GM12878 (cell line): Measurements from ENCODE around the gene IFNAR2. TPM values are rescaled to one million over a fixed set of nuclear protein-coding genes. Genes with fewer than 3 reads are reported as not detected.

Source experiments
- ATAC-seq: fragments of 200-7000 bp; cut with Tn5 transposase; 3 replicates; pipeline ENCODE4 v1.9.1; 2020; ENCODE audit warnings: mild to moderate bottlenecking, moderate library complexity
- BruUV-seq: library from RNA; stranded (reverse); fragments of 400-500 nt; replicated peaks from 2 replicates; lab custom pipeline; 2021; lab: Mats Ljungman, UMichigan
- CTCF ChIA-PET: fragments of 300-600 bp; sonication (Branson Sonifier 250); formaldehyde crosslinking; extraction: SDS; loops from one replicate; lab custom pipeline; 2021; ENCODE audit warnings: inconsistent platforms; lab: Yijun Ruan, JAX
- POLR2A ChIA-PET: fragments of 350-600 bp; formaldehyde crosslinking; extraction: SDS; loops from one replicate; lab custom pipeline; 2021; ENCODE audit warnings: inconsistent platforms; lab: Charles Lee
- RAD21 ChIA-PET: fragments of 300-600 bp; sonication (Branson Sonifier 250); formaldehyde crosslinking; loops from one replicate; lab custom pipeline; 2023; ENCODE audit warnings: antibody characterized with exemption; ENCODE audit not compliant: unreplicated experiment; lab: Charles Lee
- SMC1A ChIA-PET: fragments of 300-600 bp; sonication (Branson Sonifier 250); formaldehyde crosslinking; loops from one replicate; lab custom pipeline; 2023; ENCODE audit not compliant: unreplicated experiment, uncharacterized antibody; lab: Charles Lee
- DNase-seq: peaks from one replicate; pipeline ENCODE4 v3.0.0-alpha.2; 2011; ENCODE audit warnings: low read depth, low spot score
- FAIRE-seq: peaks from 3 replicates; lab custom pipeline; 2011; peaks lifted over from hg19 to GRCh38; lab: Jason Lieb, UNC
- H2AFZ ChIP-seq: 2 replicates; pipeline ENCODE4 v1.6.0; 2011; ENCODE audit warnings: low read depth, low read length, control low read depth; ENCODE audit not compliant: control insufficient read depth
- H3K27ac ChIP-seq: 2 replicates; pipeline ENCODE4 v1.5.1; 2011; ENCODE audit warnings: control low read depth; ENCODE audit not compliant: control insufficient read depth, insufficient read depth
- H3K27me3 ChIP-seq, 2 experiments: replicated peaks in 1 of 2; 2 replicates each; pipeline versions ENCODE4 v1.6.0 to v1.6.1; 2011; ENCODE audit warnings: low read length in 1 of 2; ENCODE audit not compliant: control insufficient read depth in 2 of 2, insufficient read depth in 2 of 2
- H3K36me3 ChIP-seq, 2 experiments: 2 replicates each; pipeline ENCODE4 v1.5.1; 2011; ENCODE audit warnings: low read length in 1 of 2; ENCODE audit not compliant: control insufficient read depth in 2 of 2, insufficient read depth in 2 of 2
- H3K4me1 ChIP-seq: 2 replicates; pipeline ENCODE4 v1.6.1; 2011; ENCODE audit warnings: mild to moderate bottlenecking, low read length, moderate library complexity, mixed read lengths; ENCODE audit not compliant: control insufficient read depth, insufficient read depth
- H3K4me2 ChIP-seq: 2 replicates; pipeline ENCODE4 v1.6.0; 2011; ENCODE audit warnings: control low read depth; ENCODE audit not compliant: control insufficient read depth, insufficient read depth
- H3K4me3 ChIP-seq: fragments of 200-600 bp; sonication (generic); 2 replicates; pipeline ENCODE4 v1.5.1; 2016
- H3K79me2 ChIP-seq: 2 replicates; pipeline ENCODE4 v1.6.0; 2011; ENCODE audit warnings: low read length; ENCODE audit not compliant: control insufficient read depth, insufficient read depth
- H3K9ac ChIP-seq: 2 replicates; pipeline ENCODE4 v1.8.0; 2011; ENCODE audit warnings: low read length, control low read depth, mixed read lengths; ENCODE audit not compliant: control insufficient read depth, insufficient read depth
- H3K9me3 ChIP-seq: replicated peaks from 3 replicates; pipeline ENCODE4 v1.5.1; 2011; ENCODE audit warnings: mild to moderate bottlenecking, low read length; ENCODE audit not compliant: control insufficient read depth, insufficient read depth
- H4K20me1 ChIP-seq: 2 replicates; pipeline ENCODE4 v1.6.0; 2011; ENCODE audit not compliant: control insufficient read depth, insufficient read depth
- CBFB ChIP-seq: IDR thresholded peaks from 2 replicates; pipeline ENCODE4 v1.6.1; 2016; ENCODE audit warnings: antibody characterized with exemption, low read depth
- IKZF2 ChIP-seq, 2 experiments: fragments of 450-650 bp; IDR thresholded peaks; 2 replicates each; pipeline ENCODE4 v1.6.1; 2017; ENCODE audit warnings: mild to moderate bottlenecking in 2 of 2, moderate library complexity in 2 of 2
- PRDM15 ChIP-seq: fragments of 450-650 bp; formaldehyde crosslinking; IDR thresholded peaks from 2 replicates; pipeline ENCODE4 v1.4.0; 2020; ENCODE audit warnings: mild to moderate bottlenecking, moderate library complexity
- SMARCA5 ChIP-seq: fragments of 450-650 bp; IDR thresholded peaks from 2 replicates; pipeline ENCODE4 v1.6.1; 2017; ENCODE audit warnings: mild to moderate bottlenecking
- TAF1 ChIP-seq: IDR thresholded peaks from 2 replicates; pipeline ENCODE4 v1.6.1; 2011; ENCODE audit warnings: mild to moderate bottlenecking, low read depth, low read length, borderline replicate concordance
- USF1 ChIP-seq: IDR thresholded peaks from 2 replicates; pipeline ENCODE4 v1.6.1; 2011; ENCODE audit warnings: borderline replicate concordance, low read depth, mild to moderate bottlenecking, moderate library complexity, mixed read lengths, low read length; ENCODE audit not compliant: insufficient read depth; ENCODE audit errors: extremely low read length
- ZBED1 ChIP-seq: IDR thresholded peaks from 2 replicates; pipeline ENCODE4 v1.6.1; 2016; ENCODE audit warnings: borderline replicate concordance
- WGBS: methylation state at CpG from one replicate; pipeline ENCODE4 v1.1.6; 2016; ENCODE audit warnings: low lambda C conversion rate; ENCODE audit not compliant: insufficient replicate concordance, insufficient coverage; ENCODE audit errors: missing lambda C conversion rate; 5-methylcytosine and 5-hydroxymethylcytosine counted together
- in situ Hi-C: fragments of 300-500 bp; cut with MboI; formaldehyde crosslinking; loops from 9 replicates; pipeline ENCODE4 v1.14.3; 2018; ENCODE audit warnings: mixed read lengths
- intact Hi-C: fragments of 100-400 bp; cut with micrococcal nuclease; formaldehyde crosslinking; loops from one replicate; pipeline ENCODE4 v1.14.2; 2022; ENCODE audit not compliant: unreplicated experiment
- polyA plus RNA-seq, 11 experiments: library from polyadenylated mRNA; depleted of rRNA in 4 of 11; unstranded in 6 of 11; stranded (reverse) in 5 of 11; fragments of >200 nt; fragmentation: Nextera tagmentation in 4 of 11; fragmentation: Illumina TruSeq in 1 of 11; extraction: Ambion mirVana in 4 of 11; extraction: Trizol in 1 of 11; gene quantifications; 1 replicate in 1 of 11; 2 replicates in 10 of 11; pipeline versions ENCODE4 v1.2.1 to v1.2.3, GENCODE V29; 2011 to 2016; ENCODE audit warnings: inconsistent platforms in 2 of 11, missing spikeins in 2 of 11, low read depth in 1 of 11
- total RNA-seq, 4 experiments: library from RNA; depleted of rRNA in 3 of 4; stranded (reverse); fragments of >200 nt in 3 of 4; fragmentation: Illumina TruSeq in 1 of 4; extraction: Trizol in 1 of 4; gene quantifications; 2 replicates each; pipeline versions ENCODE4 v1.2.1 to v1.2.3, GENCODE V29; 2013 to 2021
- TF ChIP-seq, protein P1 (sequence below): IDR thresholded peaks from 2 replicates; pipeline ENCODE4 v1.6.1; 2012; ENCODE audit warnings: mild to moderate bottlenecking, low read depth, low read length
- TF ChIP-seq, protein P2 (sequence below), 3 experiments: IDR thresholded peaks in 2 of 3; conservative IDR thresholded peaks in 1 of 3; 2 replicates each; pipeline ENCODE4 v1.5.1; 2011; ENCODE audit warnings: low read depth in 3 of 3, low read length in 3 of 3, mild to moderate bottlenecking in 3 of 3, control low read depth in 2 of 3, moderate library complexity in 2 of 3, inconsistent platforms in 1 of 3, mixed read lengths in 1 of 3; ENCODE audit not compliant: control insufficient read depth in 2 of 3, insufficient read depth in 1 of 3; ENCODE audit errors: extremely low read depth in 1 of 3
- TF ChIP-seq, protein P3 (sequence below): fragments of 150-350 bp; IDR thresholded peaks from 2 replicates; pipeline ENCODE4 v1.6.1; 2014; ENCODE audit warnings: mild to moderate bottlenecking, low read depth, low read length

Gene IFNAR2
- total and polyA plus RNA-seq, 10 of the 15 experiments (the other 5 are each of a cell fraction or from before 2014, with no cell fraction given): 8.5 to 99.7 (median 58.1) TPM

DNA sequence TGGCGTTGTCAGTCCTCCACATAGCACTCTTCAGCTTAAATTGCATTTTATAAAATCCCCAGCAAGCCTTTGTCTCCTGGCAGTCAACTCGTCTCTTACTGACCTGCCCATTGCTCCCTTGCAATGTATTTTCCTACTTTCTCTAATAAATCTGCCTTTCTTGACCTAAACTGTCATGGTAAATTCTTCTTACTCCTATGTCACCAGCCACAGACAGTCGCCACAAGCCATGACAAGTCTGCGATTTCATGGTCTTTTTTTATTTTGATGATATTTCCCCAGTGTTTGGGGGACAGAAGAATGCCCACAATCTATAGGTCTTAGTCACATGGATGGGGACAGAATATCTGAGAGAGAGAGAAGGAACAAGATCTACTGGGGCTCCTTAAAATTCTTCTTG is 8.4 kb downstream of the IFNAR2 start:
- H3K4me2 ChIP-seq: peak overlapping the region; percentile 82
- peaks cover 0 to 5% of the 10 kb centered on the region in 2 experiments; a peak in 3 of 4 replicates for H3K36me3 ChIP-seq
- no peak for FAIRE-seq
- H3K79me2 ChIP-seq: peaks cover 73% of the 10 kb centered on the region
- POLR2A ChIA-PET: interaction anchor here (1.0 to 5.1 kb wide), 12 partner anchors 10 to 218 kb away, joined by 3 to 59 read pairs (median 10); partner anchors contain the start of genes IFNAR1, IFNAR2 and IL10RB
- intact Hi-C loops (loop anchor here (2.0 to 10.0 kb wide), 2 partner anchors 33 to 307 kb away; partner anchors contain the start of genes GART and SON), in situ Hi-C loops (no loop called here)
- 0% methylated on average over 4 of the region's 4 CpGs for WGBS
- ATAC-seq: peak; percentile 44
- H3K9me3 ChIP-seq: no peaks in the 10 kb centered on the region
- peaks cover 52% of the 10 kb centered on the region for H3K4me1 ChIP-seq
- H3K4me3 ChIP-seq: peak overlapping the region; percentile 66
- SMC1A ChIA-PET: interaction anchor here (0.8 to 8.0 kb wide), 18 partner anchors 10 to 207 kb away, joined by 3 to 92 read pairs (median 6); partner anchors contain the start of genes IFNAR1, IFNAR2 and IL10RB
- peak overlapping the region; percentile 86 for H3K27ac ChIP-seq
- RAD21 ChIA-PET: interaction anchor here (0.8 to 5.2 kb wide), 16 partner anchors 10 to 242 kb away, joined by 3 to 51 read pairs (median 8); partner anchors contain the start of genes IFNAR1, IFNAR2, IL10RB and TMEM50B
- CTCF ChIA-PET: interaction anchor here (0.6 to 3.0 kb wide), 12 partner anchors 21 to 368 kb away, joined by 3 to 15 read pairs (median 6); partner anchors contain the start of gene IL10RB
- no peaks in the 10 kb centered on the region for H3K27me3 ChIP-seq
- H2AFZ ChIP-seq: no peak overlapping the region
- no peak for DNase-seq
- no peaks in the 10 kb centered on the region for H4K20me1 ChIP-seq
- BruUV-seq: no TSS peak
- H3K9ac ChIP-seq: peak overlapping the region; percentile 57
- TF ChIP-seq, protein P1, sequence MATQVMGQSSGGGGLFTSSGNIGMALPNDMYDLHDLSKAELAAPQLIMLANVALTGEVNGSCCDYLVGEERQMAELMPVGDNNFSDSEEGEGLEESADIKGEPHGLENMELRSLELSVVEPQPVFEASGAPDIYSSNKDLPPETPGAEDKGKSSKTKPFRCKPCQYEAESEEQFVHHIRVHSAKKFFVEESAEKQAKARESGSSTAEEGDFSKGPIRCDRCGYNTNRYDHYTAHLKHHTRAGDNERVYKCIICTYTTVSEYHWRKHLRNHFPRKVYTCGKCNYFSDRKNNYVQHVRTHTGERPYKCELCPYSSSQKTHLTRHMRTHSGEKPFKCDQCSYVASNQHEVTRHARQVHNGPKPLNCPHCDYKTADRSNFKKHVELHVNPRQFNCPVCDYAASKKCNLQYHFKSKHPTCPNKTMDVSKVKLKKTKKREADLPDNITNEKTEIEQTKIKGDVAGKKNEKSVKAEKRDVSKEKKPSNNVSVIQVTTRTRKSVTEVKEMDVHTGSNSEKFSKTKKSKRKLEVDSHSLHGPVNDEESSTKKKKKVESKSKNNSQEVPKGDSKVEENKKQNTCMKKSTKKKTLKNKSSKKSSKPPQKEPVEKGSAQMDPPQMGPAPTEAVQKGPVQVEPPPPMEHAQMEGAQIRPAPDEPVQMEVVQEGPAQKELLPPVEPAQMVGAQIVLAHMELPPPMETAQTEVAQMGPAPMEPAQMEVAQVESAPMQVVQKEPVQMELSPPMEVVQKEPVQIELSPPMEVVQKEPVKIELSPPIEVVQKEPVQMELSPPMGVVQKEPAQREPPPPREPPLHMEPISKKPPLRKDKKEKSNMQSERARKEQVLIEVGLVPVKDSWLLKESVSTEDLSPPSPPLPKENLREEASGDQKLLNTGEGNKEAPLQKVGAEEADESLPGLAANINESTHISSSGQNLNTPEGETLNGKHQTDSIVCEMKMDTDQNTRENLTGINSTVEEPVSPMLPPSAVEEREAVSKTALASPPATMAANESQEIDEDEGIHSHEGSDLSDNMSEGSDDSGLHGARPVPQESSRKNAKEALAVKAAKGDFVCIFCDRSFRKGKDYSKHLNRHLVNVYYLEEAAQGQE: no peak
- TF ChIP-seq IKZF2 (IDR thresholded peaks at IDR 0.05) (peak in 1 of 2 experiments; percentile 49; a peak in 1 of 4 replicates), TAF1 (0 out of 2 replicates have a peak, but pooled peaks have one; percentile 10), ZBED1 (peak; percentile 80; the same call in 1 of the 2 replicates), USF1 (no peak), SMARCA5 (peak; percentile 51; the same call in 1 of the 2 replicates), PRDM15 (CRISPR knock-in tag) (no peak), CBFB (no peak)
- TF ChIP-seq, protein P2, sequence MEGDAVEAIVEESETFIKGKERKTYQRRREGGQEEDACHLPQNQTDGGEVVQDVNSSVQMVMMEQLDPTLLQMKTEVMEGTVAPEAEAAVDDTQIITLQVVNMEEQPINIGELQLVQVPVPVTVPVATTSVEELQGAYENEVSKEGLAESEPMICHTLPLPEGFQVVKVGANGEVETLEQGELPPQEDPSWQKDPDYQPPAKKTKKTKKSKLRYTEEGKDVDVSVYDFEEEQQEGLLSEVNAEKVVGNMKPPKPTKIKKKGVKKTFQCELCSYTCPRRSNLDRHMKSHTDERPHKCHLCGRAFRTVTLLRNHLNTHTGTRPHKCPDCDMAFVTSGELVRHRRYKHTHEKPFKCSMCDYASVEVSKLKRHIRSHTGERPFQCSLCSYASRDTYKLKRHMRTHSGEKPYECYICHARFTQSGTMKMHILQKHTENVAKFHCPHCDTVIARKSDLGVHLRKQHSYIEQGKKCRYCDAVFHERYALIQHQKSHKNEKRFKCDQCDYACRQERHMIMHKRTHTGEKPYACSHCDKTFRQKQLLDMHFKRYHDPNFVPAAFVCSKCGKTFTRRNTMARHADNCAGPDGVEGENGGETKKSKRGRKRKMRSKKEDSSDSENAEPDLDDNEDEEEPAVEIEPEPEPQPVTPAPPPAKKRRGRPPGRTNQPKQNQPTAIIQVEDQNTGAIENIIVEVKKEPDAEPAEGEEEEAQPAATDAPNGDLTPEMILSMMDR (IDR thresholded peaks at IDR 0.05 in 2 of 3, conservative IDR thresholded peaks at IDR 0.05 in 1 of 3; ENCODE audit: control insufficient read depth in 2 of 3, extremely low read depth in 1 of 3, insufficient read depth in 1 of 3, low read depth in 3 of 3, low read length in 3 of 3): no peak
- TF ChIP-seq, protein P3, sequence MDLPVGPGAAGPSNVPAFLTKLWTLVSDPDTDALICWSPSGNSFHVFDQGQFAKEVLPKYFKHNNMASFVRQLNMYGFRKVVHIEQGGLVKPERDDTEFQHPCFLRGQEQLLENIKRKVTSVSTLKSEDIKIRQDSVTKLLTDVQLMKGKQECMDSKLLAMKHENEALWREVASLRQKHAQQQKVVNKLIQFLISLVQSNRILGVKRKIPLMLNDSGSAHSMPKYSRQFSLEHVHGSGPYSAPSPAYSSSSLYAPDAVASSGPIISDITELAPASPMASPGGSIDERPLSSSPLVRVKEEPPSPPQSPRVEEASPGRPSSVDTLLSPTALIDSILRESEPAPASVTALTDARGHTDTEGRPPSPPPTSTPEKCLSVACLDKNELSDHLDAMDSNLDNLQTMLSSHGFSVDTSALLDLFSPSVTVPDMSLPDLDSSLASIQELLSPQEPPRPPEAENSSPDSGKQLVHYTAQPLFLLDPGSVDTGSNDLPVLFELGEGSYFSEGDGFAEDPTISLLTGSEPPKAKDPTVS: no peak
